ENCODE results near the gene FBXO2.

Gene FBXO2

GRCh38 chr1:11622398-11622797 is 31.8 kb downstream of the FBXO2 start:
- no peak for TF ChIP-seq ZFP3 (CRISPR knock-in tag; IDR thresholded peaks at IDR 0.05)
- TF ChIP-seq ZNF8 (CRISPR knock-in tag; IDR thresholded peaks at IDR 0.05), result no peak
- TF ChIP-seq TOX (CRISPR knock-in tag; IDR thresholded peaks at IDR 0.05; ENCODE audit: borderline replicate concordance), result no peak
- TF ChIP-seq, protein P1, sequence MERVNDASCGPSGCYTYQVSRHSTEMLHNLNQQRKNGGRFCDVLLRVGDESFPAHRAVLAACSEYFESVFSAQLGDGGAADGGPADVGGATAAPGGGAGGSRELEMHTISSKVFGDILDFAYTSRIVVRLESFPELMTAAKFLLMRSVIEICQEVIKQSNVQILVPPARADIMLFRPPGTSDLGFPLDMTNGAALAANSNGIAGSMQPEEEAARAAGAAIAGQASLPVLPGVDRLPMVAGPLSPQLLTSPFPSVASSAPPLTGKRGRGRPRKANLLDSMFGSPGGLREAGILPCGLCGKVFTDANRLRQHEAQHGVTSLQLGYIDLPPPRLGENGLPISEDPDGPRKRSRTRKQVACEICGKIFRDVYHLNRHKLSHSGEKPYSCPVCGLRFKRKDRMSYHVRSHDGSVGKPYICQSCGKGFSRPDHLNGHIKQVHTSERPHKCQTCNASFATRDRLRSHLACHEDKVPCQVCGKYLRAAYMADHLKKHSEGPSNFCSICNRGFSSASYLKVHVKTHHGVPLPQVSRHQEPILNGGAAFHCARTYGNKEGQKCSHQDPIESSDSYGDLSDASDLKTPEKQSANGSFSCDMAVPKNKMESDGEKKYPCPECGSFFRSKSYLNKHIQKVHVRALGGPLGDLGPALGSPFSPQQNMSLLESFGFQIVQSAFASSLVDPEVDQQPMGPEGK (CRISPR knock-in tag; IDR thresholded peaks at IDR 0.05; ENCODE audit: borderline replicate concordance), result no peak
- TF ChIP-seq, protein P2, sequence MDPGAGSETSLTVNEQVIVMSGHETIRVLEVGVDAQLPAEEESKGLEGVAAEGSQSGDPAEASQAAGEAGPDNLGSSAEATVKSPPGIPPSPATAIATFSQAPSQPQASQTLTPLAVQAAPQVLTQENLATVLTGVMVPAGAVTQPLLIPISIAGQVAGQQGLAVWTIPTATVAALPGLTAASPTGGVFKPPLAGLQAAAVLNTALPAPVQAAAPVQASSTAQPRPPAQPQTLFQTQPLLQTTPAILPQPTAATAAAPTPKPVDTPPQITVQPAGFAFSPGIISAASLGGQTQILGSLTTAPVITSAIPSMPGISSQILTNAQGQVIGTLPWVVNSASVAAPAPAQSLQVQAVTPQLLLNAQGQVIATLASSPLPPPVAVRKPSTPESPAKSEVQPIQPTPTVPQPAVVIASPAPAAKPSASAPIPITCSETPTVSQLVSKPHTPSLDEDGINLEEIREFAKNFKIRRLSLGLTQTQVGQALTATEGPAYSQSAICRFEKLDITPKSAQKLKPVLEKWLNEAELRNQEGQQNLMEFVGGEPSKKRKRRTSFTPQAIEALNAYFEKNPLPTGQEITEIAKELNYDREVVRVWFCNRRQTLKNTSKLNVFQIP (CRISPR knock-in tag; IDR thresholded peaks at IDR 0.05; ENCODE audit: borderline replicate concordance, low read depth), result no peak
- no peak for TF ChIP-seq RARB (CRISPR knock-in tag; IDR thresholded peaks at IDR 0.05)
- TF ChIP-seq SNAI2 (CRISPR knock-in tag; IDR thresholded peaks at IDR 0.05), result no peak
- TF ChIP-seq TCF4 (CRISPR knock-in tag; IDR thresholded peaks at IDR 0.05; ENCODE audit: borderline replicate concordance), result no peak
- TF ChIP-seq ARNTL (CRISPR knock-in tag; IDR thresholded peaks at IDR 0.05; ENCODE audit: borderline replicate concordance, low read depth), result no peak
- no peak for TF ChIP-seq GLIS3 (CRISPR knock-in tag; IDR thresholded peaks at IDR 0.05)
- TF ChIP-seq ZFP30 (CRISPR knock-in tag; IDR thresholded peaks at IDR 0.05), result no peak
- TF ChIP-seq ZNF565 (CRISPR knock-in tag; conservative IDR thresholded peaks at IDR 0.05; ENCODE audit: low read depth), result no peak
- TF ChIP-seq CSDC2 (CRISPR knock-in tag; IDR thresholded peaks at IDR 0.05), result no peak
- no peak for TF ChIP-seq BACH2 (CRISPR knock-in tag; IDR thresholded peaks at IDR 0.05; ENCODE audit: borderline replicate concordance)
- ATAC-seq, result no peak

GRCh38 chr1:11620924-11621323 is 33.3 kb downstream of the FBXO2 start:
- no peak for ATAC-seq
- TF ChIP-seq ZFP30 (CRISPR knock-in tag; IDR thresholded peaks at IDR 0.05) (no peak), CSDC2 (CRISPR knock-in tag; IDR thresholded peaks at IDR 0.05) (no peak), TOX (CRISPR knock-in tag; IDR thresholded peaks at IDR 0.05; ENCODE audit: borderline replicate concordance) (no peak), GLIS3 (CRISPR knock-in tag; IDR thresholded peaks at IDR 0.05) (no peak), ZFP3 (CRISPR knock-in tag; IDR thresholded peaks at IDR 0.05) (no peak), ZNF70 (CRISPR knock-in tag; IDR thresholded peaks at IDR 0.05) (no peak), OSR1 (CRISPR knock-in tag; IDR thresholded peaks at IDR 0.05) (no peak), ESRRG (CRISPR knock-in tag; IDR thresholded peaks at IDR 0.05) (no peak), ZNF8 (CRISPR knock-in tag; IDR thresholded peaks at IDR 0.05) (no peak), SNAI2 (CRISPR knock-in tag; IDR thresholded peaks at IDR 0.05) (no peak)
- TF ChIP-seq, protein P1 (CRISPR knock-in tag; IDR thresholded peaks at IDR 0.05; ENCODE audit: borderline replicate concordance), result no peak

DNA sequence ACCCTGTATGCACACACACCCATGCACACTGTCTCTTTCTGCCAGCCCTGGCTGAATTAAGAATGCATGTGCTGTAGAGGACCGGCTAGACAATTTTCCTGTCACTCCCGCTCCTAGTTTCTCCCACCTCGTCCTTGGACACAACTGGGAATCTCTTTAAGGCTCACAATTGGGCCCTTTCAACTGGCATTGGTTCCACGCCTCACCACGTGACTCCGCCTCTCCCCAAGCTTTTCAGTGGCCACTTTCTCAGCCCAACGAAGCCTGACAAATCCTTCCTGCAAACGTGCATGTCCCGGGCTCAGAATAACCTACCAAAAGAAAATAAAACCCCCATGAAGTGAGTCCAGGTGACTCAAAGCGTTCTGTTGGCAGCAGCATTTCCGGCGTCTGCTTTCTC is 33.8 kb downstream of the FBXO2 start:
- TF ChIP-seq ARNTL (CRISPR knock-in tag; IDR thresholded peaks at IDR 0.05; ENCODE audit: borderline replicate concordance, low read depth) (no peak), CSDC2 (CRISPR knock-in tag; IDR thresholded peaks at IDR 0.05) (no peak), ZNF565 (CRISPR knock-in tag; conservative IDR thresholded peaks at IDR 0.05; ENCODE audit: low read depth) (no peak), TCF4 (CRISPR knock-in tag; IDR thresholded peaks at IDR 0.05; ENCODE audit: borderline replicate concordance) (no peak), ZNF8 (CRISPR knock-in tag; IDR thresholded peaks at IDR 0.05) (no peak), OSR1 (CRISPR knock-in tag; IDR thresholded peaks at IDR 0.05) (no peak), ZFP3 (CRISPR knock-in tag; IDR thresholded peaks at IDR 0.05) (no peak), PPARA (CRISPR knock-in tag; IDR thresholded peaks at IDR 0.05; ENCODE audit: borderline replicate concordance) (no peak), ZC3H10 (CRISPR knock-in tag; IDR thresholded peaks at IDR 0.05) (no peak), ZFP30 (CRISPR knock-in tag; IDR thresholded peaks at IDR 0.05) (no peak), BACH2 (CRISPR knock-in tag; IDR thresholded peaks at IDR 0.05; ENCODE audit: borderline replicate concordance) (no peak)
- TF ChIP-seq, protein P1 (CRISPR knock-in tag; IDR thresholded peaks at IDR 0.05; ENCODE audit: borderline replicate concordance), result no peak
- no peak for ATAC-seq

DNA sequence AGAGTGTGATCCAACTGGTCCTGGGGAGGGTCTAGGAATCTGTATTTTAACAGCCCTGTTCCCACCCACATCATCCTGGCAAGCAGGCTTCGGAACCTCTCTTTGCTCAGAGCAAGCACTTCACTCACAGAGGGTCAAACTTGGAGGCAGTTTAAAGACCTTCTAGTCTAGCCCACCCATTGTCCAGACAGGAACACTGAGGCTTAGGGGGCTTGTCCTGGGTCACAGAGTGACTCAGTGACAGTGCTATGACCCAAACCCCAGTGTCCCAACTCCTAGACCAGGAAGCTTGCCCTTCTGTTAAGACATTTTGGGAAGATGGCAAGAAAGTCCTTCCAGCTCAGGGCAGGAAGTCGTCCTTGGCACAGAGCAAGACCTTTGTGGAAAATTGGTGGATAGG is 36.5 kb downstream of the FBXO2 start:
- no peak for ATAC-seq
- TF ChIP-seq TOX (CRISPR knock-in tag; IDR thresholded peaks at IDR 0.05; ENCODE audit: borderline replicate concordance) (no peak), ARNTL (CRISPR knock-in tag; IDR thresholded peaks at IDR 0.05; ENCODE audit: borderline replicate concordance, low read depth) (no peak)
- TF ChIP-seq, protein P2 (CRISPR knock-in tag; IDR thresholded peaks at IDR 0.05; ENCODE audit: borderline replicate concordance, low read depth), result no peak
